GM23248 (cell line): ENCODE results near the gene RAB8A.

Experiments
- EZH2 ChIP-seq: fragments of 200-600 bp; sonication (generic); IDR thresholded peaks from 2 replicates; pipeline ENCODE4 v1.6.1; 2018; ENCODE audit warnings: antibody characterized with exemption, mild to moderate bottlenecking; ENCODE audit not compliant: insufficient read depth, poor library complexity, severe bottlenecking
- EZH2phosphoT487 ChIP-seq: fragments of 200-600 bp; sonication (generic); IDR thresholded peaks from 2 replicates; pipeline ENCODE4 v1.6.1; 2018; ENCODE audit warnings: antibody characterized with exemption, moderate library complexity, mild to moderate bottlenecking, low read depth; ENCODE audit not compliant: insufficient read depth

- no peak for TF ChIP-seq EZH2phosphoT487
- no peak for TF ChIP-seq EZH2
Measured at GRCh38 chr19:16146112-16146511, 34.4 kb downstream of the RAB8A start.
